GM21825 (cell line): ENCODE results near the gene RGS3.
"Not testable (repeated sequence)": the region's sequence is repeated elsewhere in the genome, so short reads cannot be mapped to it uniquely, and the experiment has no call there.

Experiments used
- ATAC-seq: cut with Tn5 transposase; IDR thresholded peaks from one replicate; pipeline ENCODE4 v1.9.1; 2021; ENCODE audit warnings: mild to moderate bottlenecking, moderate library complexity; ENCODE audit not compliant: unreplicated experiment

RGS3 gene

DNA sequence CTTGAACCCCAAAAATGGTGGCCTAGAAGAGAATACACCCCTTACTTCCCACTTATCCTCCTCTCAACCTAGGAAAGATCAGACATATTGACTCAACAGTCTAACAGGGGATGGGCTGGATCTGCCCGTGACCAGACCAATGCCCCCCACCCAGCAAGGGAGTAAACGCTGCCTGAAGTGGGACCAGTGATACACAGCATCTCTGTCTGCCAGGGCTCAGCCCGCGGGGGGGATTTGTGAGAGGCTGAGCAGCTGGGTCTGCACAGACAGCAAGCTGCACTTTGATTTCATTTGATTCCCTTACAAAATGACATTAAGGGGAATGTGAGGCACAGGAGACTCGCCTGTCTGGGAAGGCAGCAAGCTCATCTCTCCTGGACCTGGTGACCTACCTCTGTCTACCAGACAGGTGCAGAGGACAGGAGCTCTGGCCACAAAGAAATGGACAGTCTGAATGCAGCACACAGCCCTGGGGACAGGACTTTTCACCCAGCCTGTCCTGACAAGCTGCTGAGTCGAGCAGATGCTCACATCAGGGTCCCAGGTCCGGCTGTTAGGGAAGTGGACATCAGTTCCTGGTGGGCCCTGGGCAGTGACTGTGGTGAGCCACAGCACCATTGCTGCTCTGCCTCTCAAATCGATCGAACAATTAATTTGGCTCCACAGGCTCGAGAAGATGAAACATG, 79.9 kb downstream of the RGS3 start:
- no peak for ATAC-seq

DNA sequence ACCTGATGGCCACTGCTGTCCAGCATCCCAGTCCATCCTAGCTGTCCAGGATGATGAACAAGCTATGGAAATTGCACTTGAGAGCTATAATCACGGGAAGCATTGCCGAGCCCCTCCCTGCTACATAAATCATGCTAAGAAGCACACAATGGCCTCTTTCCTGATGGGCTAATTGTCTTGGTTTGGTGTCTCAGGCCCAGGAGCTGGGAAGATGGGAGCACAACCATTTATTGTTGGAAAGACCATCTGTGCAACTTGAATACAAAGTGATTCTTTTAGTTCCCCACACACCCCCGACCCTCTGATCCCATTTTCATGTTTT, 80.4 kb downstream of the RGS3 start:
- ATAC-seq = no peak

DNA sequence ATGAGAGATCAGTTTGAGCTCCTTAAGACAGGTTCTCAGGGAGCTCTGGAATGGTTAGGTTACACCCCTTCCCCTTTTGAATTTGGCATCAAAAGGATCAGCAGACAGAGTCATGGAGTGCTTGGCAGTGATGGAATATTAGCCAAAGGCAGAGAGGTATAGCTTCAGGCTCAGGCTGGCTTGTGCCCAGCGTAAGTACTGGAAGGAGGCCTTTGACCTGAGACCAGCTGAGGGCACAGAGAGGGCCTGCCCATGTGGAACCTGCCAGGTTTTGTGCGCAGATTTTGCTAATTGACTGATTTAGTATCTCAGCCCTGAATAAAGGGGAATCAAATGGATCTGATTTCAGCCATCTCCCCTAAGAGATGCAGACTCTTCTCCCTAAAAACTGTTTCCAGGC, 81.5 kb downstream of the RGS3 start:
- no peak for ATAC-seq

DNA sequence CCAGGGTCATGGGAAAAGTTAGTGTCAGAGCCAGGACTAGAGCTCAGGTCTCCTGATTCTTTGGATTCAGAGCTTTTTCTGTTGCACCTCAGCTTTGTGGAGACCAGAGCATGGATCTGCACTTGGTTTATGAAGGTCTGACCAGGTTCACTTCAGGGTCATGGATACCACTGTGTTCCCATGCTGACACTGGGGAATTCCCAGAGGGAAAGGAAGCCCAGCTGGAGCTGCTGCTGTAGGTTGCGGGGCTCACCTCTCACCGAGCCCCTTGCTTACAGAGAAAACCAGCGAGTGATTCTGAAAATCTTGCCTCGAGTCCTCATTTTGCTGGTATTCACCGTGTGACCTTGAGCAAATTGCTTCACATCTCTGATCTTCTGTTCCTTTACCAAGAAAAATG, 83.0 kb downstream of the RGS3 start:
- no peak for ATAC-seq

DNA sequence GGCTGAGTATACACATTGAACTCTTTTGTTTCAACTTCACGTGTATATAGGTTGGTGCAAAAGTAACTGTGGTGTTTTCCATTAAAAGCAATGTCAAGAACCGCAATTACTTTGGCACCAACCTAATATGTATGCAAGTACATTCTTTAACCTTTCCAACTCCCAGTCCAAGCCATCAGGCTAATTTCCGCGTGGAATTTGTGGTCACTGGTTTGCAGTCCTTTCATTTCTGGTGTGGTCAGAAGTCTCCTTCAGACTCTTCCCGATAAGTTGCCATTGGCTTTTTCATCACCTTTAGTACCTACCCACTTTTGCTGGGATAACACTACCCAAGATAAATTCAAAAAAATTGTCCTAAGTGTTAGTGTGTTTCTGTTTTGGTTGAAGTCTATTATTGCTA, 84.0 kb downstream of the RGS3 start:
- ATAC-seq = no peak

DNA sequence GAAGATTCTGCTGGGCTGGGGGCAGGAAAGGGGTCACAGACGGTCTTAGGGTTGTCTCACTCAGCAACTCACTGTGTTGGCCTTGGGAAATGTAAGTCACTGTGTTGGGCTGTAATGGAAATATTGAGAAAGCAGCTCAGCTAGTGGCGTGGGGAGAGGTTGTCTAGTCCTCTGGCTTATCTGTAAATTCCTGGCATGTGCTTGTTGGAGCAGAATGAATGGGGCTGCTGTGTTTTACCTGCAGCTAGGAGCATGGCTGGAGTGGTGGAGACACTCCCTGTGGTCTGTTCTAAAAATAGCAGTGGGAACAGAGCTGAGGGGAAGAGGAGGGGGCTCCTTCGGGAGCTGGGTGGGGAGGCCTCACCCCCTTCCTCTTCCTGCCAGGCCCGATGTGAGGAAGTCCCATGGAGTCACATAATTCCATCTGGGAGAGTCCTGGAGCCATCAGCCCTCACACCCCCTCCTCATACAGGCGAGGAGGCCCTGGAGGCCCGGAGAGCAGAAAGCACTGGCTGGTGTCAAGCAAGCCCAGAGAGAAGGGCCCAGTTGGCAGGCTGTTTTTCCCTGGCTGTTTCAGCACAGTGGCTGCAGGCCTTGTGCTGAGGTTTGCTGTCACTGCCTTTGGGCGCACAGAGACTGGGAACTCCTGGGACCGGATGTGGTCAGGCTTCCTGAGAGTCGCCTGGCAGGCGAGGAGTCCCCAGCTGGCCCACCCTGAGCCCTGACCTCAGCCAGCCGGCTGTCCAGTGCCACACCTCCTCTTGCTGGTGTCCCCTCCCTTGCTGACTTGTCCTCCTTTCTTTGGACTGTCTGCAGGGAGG, 84.9 kb downstream of the RGS3 start:
- ATAC-seq = no peak

DNA sequence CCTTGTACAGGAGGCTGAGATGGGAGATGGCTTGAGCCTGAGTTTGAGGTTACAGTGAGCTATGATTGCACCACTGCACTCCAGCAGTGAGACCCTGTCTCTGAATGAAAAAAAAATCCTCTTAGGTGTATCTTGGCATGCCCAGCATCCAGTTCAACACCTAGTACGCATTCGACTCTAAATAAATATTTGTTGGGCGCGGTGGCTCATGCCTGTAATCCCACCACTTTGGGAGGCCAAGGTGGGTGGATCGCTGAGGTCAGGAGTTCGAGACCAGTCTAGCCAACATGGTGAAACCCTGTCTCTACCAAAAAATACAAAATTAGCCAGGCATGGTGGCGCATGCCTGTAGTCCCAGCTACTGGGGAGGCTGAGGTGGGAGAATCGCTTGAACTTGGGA, 86.4 kb downstream of the RGS3 start:
- not testable (repeated sequence) for ATAC-seq

DNA sequence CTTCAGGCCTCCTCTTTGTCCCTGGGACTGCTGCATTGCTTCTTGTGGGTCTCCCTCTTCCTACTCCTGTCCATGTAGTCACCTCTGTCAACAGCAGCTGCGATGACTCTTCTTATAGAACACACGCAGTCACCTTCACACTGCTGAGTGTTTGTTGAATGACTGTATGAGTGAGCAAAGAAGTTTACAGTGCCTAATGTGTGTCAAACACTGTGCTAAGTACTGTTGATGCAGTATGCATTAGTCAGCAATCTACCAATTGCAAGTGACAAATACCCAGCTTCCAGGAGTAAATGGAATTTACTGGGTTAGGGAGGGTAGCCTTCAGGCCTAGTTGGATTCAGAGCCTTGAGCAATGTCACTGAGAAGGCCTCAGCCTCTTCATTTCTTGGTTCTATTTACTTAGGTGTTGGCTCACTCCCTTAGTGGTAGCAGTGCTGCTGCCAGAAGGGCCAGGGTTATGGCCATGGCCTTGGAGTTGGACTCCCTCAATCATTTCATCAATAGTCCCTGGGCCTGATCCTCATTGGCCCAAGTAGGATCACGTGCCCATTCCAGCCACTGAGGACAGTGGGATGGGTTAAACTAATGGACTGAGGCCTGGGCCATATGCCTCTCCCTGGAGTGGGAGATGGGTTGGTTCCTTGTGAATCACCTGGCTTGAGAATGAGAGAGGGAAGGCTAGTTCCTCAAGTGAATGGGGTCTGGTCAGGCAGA, 93.5 kb downstream of the RGS3 start:
- ATAC-seq = no peak

DNA sequence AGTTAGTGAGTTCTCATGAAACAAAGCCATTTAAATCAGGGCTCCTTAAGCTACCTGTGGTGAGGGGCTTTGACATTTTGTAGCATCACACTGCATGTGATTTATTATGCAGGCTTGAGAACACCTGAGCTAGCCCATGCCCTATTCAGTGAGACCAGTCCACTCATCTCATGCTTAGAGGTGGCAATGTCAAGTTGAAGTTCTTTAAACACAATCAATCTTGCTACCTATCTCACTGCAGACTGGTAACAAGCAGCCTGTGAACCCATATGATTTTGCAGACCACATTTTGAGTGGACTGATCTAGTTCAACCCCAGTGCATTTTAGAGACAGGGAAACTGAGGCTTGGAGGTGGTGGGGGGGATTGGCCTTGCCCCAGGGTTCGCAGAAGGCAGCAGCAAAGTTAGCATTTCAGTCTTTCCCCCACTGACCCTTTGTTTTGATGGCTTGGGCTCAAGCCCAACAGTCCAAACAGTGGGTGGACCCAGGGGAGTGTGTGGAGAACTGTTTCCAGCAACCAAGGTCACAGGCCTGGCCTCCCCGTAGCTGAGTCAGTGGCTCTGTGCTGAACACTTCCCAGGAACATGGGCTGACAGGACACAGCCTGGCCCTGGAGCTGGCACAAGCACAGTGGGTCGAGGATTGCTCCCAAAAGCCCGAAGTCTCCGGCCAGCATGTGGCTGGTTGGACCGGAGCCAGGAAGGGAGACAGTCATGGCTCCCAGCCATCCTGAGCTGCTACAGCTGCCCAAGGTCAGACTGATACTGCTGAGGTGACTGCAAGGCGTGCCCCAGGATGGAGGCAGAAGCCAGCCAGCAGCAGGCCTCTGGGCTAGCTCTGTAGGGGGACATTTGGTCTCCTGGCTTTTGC, 95.3 kb downstream of the RGS3 start:
- no peak for ATAC-seq

DNA sequence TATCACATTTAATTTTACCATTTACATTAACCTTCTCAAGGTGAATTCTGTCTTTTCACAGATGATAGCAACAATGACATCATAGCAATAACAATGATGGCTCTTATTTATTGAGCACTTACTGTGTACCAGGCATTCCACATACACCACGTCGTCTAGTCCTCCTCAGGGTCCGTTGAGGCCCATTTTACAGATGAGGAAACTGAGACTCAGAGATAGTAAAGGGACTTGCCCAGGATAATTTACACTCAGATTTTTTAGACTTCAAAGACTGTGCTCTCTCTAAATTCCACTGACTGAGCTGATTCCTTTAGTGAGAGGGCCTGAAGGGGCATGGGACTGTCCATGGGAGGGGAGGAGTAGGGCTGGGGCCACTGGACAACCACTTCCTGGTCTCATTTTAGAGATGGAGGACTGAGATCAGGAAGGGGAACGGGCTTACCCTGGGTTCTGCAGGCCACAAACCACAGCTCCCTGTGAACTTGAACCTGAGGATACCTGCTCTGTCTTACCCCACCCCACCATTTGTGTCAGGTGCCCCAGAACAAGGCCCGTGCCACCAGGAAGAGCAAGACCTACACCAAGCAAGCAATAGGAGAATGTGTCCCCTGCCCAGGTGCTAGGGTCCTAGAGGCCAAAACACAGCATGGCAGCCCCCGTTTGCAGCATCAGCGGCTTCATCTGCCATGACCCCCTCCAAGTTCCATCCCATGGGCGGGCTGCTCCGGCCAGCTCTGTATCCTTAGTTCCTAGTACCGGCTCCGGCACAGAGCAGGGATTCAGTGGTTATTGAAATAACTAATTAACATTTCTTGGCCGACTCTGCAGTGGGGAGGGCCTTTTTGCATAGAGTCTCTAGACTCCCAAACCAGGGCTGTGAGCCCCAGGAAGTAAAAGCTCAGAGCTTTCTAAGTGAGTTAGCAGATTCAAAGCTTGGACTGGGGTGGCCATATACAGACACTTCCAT, 96.6 kb downstream of the RGS3 start:
- ATAC-seq = no peak

DNA sequence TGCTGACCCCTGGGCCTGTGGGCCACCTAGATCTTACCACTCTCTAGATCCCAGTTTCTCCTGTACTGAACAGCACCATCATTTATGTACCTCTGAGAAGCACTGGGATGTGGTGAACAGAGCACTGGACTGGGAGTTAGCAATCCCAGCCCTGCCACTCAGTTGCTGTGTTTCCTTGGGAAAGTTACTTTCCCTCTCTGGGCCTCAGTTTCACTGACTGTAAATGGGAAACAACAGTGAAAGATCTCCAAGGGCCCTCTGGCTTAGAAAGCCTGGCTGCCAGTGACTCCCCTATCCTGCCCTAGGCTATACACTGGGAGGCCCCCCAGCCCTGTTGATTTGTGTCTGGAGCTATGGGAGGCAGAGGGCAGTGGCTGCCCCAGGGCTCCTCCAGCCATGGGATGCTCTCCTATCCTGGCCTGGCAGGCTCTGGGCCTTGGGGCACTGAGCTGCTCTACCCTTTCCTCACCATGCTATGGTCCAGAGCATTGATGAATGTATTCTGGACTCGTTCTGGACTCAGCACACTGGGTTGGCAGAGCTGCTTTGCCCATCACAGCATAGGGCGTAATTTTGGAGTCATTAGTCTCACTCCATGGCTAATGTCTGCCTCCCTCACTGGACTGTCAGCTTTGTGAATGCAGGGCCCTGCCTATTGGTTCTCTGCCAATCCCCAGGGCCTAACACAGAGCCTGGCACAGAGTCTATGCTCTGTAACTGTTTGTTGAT, 99.3 kb downstream of the RGS3 start:
- no peak for ATAC-seq

DNA sequence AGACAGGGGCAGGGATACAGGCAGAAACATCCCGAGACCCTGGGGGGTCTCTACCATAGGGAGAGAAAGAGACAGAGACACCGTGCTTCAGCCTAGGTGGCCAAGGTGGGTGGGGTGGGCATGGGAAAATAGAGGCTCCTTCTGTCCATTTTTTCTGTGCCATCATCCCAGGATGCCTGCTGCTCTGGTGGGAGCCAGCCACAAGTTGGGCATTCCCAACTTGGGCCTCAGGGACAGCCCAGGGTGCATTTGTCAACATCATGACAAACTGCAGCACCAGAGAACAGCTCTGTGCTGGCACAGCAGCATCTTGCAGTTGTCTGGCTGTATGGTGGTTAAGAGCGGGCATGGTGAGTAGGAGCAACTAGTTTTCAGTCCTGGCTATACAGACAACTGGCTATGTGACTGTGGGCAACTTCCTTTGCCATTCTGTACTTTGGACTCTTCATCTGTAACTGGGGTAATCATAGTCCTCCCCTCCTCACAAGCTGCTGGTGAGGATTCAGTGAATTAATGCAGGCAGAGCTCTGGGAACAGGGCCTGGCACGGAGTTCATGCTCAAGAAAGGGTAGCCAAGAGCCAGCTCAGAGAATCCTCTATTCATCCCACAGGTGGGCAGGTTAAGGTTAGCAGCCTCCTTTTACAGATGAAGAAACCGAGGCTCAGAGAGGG, 100.4 kb downstream of the RGS3 start:
- ATAC-seq = no peak

DNA sequence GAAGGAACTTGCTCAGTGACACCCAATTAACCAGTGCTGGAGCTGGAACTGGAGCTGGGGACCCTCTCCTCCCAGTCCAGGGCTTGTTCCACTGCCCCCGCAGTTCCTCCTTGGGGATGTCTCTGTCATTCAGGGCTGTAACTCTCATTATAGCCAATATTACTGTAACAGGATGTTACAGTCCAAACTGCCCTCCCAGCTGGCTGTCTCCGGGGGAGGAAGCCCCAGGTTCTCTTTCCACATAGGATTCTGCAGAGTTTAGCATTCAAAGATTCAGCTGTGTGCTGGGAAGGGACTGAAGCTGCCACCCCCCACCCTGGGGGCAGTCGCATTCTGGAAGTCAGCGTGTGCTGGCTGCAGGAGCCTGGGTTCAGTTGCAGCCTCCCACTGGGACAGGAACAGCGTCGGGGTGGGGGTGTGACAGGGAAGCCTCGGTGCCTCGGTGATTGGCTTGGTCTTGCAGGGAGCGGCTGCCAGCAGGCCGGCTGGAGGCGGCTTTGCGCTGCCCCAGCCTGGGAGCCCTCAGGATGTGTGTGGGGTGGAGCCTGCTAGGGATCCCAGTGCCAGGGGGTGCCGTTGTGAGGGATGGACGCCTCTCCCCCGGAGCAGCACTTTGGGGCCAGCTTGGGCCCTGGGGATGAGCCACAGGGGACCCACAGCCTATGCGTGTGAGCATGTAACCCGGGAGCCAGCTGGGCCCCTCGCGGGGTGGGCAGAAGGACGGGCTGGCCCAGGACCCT, 101.1 kb downstream of the RGS3 start:
- ATAC-seq = no peak

DNA sequence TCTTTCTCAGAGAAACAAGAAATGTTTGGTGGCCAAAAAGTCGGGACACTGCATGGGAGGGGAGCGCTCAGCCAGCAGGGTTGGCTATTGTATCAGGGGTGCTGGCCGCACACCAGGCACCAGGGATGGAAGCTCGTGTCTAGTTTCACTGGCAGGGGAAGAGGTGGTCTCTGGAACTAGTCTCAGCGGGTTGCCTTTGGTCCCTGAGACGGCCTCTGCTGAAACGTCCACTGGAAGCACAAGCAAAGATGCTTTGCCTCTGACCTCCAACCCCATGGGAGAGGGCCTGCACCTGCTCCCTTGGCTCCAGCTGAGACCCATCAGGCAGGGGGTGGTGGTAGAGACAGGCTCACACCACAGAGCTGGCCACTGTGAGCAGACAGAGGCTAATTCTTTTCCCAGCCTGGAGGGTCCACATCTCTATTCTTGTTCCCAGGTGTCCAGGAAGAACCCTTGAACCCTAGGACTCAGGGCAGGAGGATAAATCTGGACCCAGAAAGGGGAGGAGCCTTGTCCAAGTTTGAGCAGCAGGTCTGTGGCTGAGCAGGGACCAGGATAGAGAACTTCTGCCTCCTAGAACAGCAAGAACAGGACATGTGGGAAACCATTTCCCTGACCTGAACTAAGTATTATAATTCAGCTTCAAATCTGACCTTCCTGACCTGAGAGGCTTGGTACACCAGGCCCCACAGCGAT, 102.6 kb downstream of the RGS3 start:
- ATAC-seq = no peak

DNA sequence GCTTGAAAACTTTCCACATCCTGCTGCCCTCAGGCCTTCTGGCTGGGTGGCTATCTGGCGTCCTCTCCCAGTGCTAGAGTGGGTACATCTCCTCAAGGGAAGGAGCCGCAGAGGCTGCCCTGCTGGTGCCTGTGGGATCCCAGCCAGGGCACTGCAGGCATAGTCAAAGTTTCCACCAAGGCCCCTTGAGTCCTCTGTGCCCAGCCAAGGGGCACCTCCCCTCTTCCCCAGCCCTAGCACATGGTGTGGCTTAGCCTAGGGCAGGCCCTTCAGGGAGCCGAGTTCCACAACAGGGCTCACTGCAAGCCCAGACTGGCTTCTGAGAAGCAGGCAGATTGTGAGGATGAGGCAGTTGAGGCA, 103.2 kb downstream of the RGS3 start:
- ATAC-seq = no peak

DNA sequence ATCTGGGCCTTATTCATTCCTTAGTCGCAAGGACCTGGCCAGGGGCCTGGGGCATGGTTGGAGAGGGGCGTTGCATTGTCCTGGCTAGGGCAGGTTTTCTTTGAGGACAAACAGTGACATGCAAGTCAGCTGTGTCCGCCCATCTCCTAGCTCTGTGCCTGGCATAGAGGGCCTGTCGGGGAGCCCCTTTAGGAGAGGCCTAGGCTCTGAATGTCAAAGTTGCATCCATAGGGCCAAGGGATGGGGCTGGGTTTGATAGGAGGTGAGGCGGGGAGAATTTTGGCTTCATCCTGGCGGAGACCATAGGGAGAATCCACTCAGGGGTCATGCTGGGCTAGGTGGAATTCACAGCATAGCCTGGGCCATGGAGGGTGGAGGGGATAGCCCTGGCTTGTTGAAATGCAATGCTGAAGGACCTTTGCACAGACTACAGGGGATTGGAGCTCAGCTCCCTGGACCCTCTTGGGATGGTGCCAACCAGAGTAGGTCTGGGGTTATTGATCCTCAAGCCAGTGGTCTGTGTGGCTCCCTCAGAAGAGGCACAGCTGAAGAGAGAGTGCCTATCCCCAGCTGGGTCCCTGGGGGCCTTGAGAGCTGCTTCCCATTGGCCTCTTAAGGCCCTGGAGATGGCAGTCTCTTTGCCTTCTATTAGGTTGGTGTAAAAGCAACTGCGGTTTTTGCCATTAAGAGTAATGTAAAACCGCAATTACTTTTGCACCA, 104.0 kb downstream of the RGS3 start:
- no peak for ATAC-seq

DNA sequence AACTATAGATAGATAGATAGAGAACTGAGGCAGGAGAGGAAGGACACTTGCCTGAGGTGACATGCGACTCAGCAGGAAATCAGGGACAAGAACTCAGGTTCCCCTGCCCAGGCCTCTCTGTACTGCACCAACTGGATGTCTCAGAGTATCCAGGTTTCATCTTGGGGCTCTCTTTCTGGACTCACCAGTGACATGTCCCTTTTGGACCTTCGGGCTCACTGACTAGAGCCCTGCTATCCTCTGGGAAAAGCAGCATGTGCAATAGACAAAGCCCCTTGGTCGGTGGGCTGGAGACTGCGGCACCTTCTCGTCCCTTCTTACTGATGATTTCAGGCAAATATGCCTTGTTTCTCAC, 104.5 kb downstream of the RGS3 start:
- no peak for ATAC-seq
